SH-SY5Y (cell line): Measurements from ENCODE around the gene PI4K2B.

Experiments
- GATA2 ChIP-seq: IDR thresholded peaks from 2 replicates; pipeline ENCODE4 v1.6.1; 2011; ENCODE audit warnings: mild to moderate bottlenecking, low read depth, low read length
- GATA3 ChIP-seq: IDR thresholded peaks from 2 replicates; pipeline ENCODE4 v1.6.1; 2011; ENCODE audit warnings: low read depth, mild to moderate bottlenecking, low read length, moderate library complexity

GRCh38 chr4:25235401-25235800, 1.6 kb downstream of the PI4K2B start:
- no peak for TF ChIP-seq GATA3
- TF ChIP-seq GATA2 = no peak
